H1 (cell line): ENCODE measurements around the gene KRTAP12-4. TPM values are rescaled to one million over a fixed set of nuclear protein-coding genes. Genes with fewer than 3 reads are reported as not detected.

Experiments
- CTCF ChIA-PET: fragments of 300-600 bp; sonication (Branson Sonifier 250); formaldehyde crosslinking; loops from one replicate; lab custom pipeline; 2021; ENCODE audit not compliant: partially characterized antibody; lab: Charles Lee
- POLR2A ChIA-PET: fragments of 300-600 bp; sonication (Branson Sonifier 250); formaldehyde crosslinking; loops from one replicate; lab custom pipeline; 2021; ENCODE audit warnings: inconsistent platforms; ENCODE audit not compliant: partially characterized antibody; lab: Charles Lee
- DNase-seq, 2 experiments: peaks; one replicate each; pipeline versions ENCODE4 v3.0.0 to v3.0.0-alpha.2; 2010 to 2022; ENCODE audit warnings: low spot score in 2 of 2, low read depth in 1 of 2, mixed read lengths in 1 of 2
- FAIRE-seq: peaks from 2 replicates; lab custom pipeline; 2011; peaks lifted over from hg19 to GRCh38; lab: Jason Lieb, UNC
- H2AFZ ChIP-seq: 2 replicates; pipeline ENCODE4 v1.8.1; 2012; ENCODE audit warnings: low read length, inconsistent platforms
- H2AK5ac ChIP-seq: 2 replicates; pipeline ENCODE4 v1.6.1; 2013; ENCODE audit warnings: low read depth, low read length
- H2BK120ac ChIP-seq: replicated peaks from 2 replicates; pipeline ENCODE3; 2013; ENCODE audit warnings: low read depth, low read length, inconsistent platforms
- H2BK12ac ChIP-seq: 2 replicates; pipeline ENCODE4 v1.6.1; 2013; ENCODE audit warnings: low read depth, low read length
- H2BK15ac ChIP-seq: 2 replicates; pipeline ENCODE4 v1.6.1; 2013; ENCODE audit warnings: low read length
- H2BK20ac ChIP-seq: 2 replicates; pipeline ENCODE4 v1.6.1; 2013; ENCODE audit warnings: low read length
- H2BK5ac ChIP-seq: 2 replicates; pipeline ENCODE4 v1.6.1; 2013; ENCODE audit warnings: low read depth, low read length
- H3K14ac ChIP-seq: 2 replicates; pipeline ENCODE4 v1.6.1; 2013; ENCODE audit warnings: inconsistent platforms; ENCODE audit not compliant: insufficient read length
- H3K18ac ChIP-seq: 2 replicates; pipeline ENCODE4 v1.6.1; 2013; ENCODE audit warnings: low read length; ENCODE audit errors: extremely low read depth
- H3K23ac ChIP-seq: 2 replicates; pipeline ENCODE4 v1.6.1; 2013; ENCODE audit warnings: inconsistent platforms; ENCODE audit not compliant: insufficient read length
- H3K23me2 ChIP-seq: 2 replicates; pipeline ENCODE4 v1.6.1; 2013; ENCODE audit warnings: low read depth, low read length
- H3K27ac ChIP-seq: 2 replicates; pipeline ENCODE4 v1.6.1; 2011; ENCODE audit warnings: low read depth, low read length, inconsistent platforms
- H3K27me3 ChIP-seq, 4 experiments: replicated peaks in 1 of 4; 1 replicate in 1 of 4; 2 replicates in 3 of 4; pipeline versions ENCODE4 v1.6.1 to v1.8.1; 2011 to 2013; ENCODE audit warnings: low read length in 3 of 4, mild to moderate bottlenecking in 3 of 4, inconsistent platforms in 2 of 4, mixed read lengths in 2 of 4, moderate library complexity in 1 of 4; ENCODE audit not compliant: control insufficient read depth in 3 of 4, insufficient read depth in 3 of 4; ENCODE audit errors: extremely low read depth in 1 of 4
- H3K36me3 ChIP-seq, 4 experiments: 2 replicates each; pipeline versions ENCODE4 v1.6.1 to v1.8.1; 2011 to 2013; ENCODE audit warnings: mild to moderate bottlenecking in 4 of 4, low read length in 3 of 4, moderate library complexity in 2 of 4, control low read depth in 1 of 4, inconsistent platforms in 1 of 4; ENCODE audit not compliant: insufficient read depth in 4 of 4, control insufficient read depth in 2 of 4
- H3K4ac ChIP-seq: replicated peaks from 2 replicates; pipeline ENCODE3; 2013; ENCODE audit warnings: low read length, low read depth, mixed read lengths, inconsistent platforms; ENCODE audit not compliant: insufficient read length
- H3K4me1 ChIP-seq, 4 experiments: replicated peaks in 1 of 4; 1 replicate in 1 of 4; 2 replicates in 3 of 4; pipeline versions ENCODE4 v1.6.1 to v1.8.1; 2011 to 2013; ENCODE audit warnings: low read length in 3 of 4, inconsistent platforms in 2 of 4, mixed read lengths in 1 of 4; ENCODE audit not compliant: insufficient read depth in 4 of 4, control insufficient read depth in 3 of 4
- H3K4me2 ChIP-seq, 2 experiments: 2 replicates each; pipeline versions ENCODE4 v1.6.1 to v1.8.1; 2011 to 2013; ENCODE audit warnings: low read depth in 2 of 2, low read length in 2 of 2, control low read depth in 1 of 2, inconsistent platforms in 1 of 2, mild to moderate bottlenecking in 1 of 2; ENCODE audit not compliant: insufficient read depth in 1 of 2
- H3K4me3 ChIP-seq, 4 experiments: fragments of 200-600, 300-600 bp in 1 of 4; sonication (generic), shearing (Covaris generic), sonication (Bioruptor Twin) in 1 of 4; 2 replicates each; pipeline versions ENCODE4 v1.5.1 to v1.8.1; 2011 to 2016; ENCODE audit warnings: low read length in 4 of 4, low read depth in 3 of 4, control low read depth in 2 of 4, inconsistent platforms in 2 of 4, mild to moderate bottlenecking in 2 of 4, mixed read lengths in 1 of 4, moderate library complexity in 1 of 4; ENCODE audit not compliant: insufficient read depth in 2 of 4; ENCODE audit errors: extremely low read depth in 1 of 4
- H3K56ac ChIP-seq: replicated peaks from 2 replicates; pipeline ENCODE3; 2013; ENCODE audit warnings: low read depth, mild to moderate bottlenecking, mixed read lengths, low read length, inconsistent platforms; ENCODE audit not compliant: insufficient read length
- H3K79me1 ChIP-seq: 2 replicates; pipeline ENCODE4 v1.6.1; 2013; ENCODE audit warnings: low read depth, low read length, control low read depth
- H3K79me2 ChIP-seq, 2 experiments: 2 replicates each; pipeline versions ENCODE4 v1.6.1 to v1.8.1; 2012 to 2013; ENCODE audit warnings: low read length in 2 of 2, mild to moderate bottlenecking in 2 of 2, inconsistent platforms in 1 of 2; ENCODE audit not compliant: insufficient read depth in 2 of 2, control insufficient read depth in 1 of 2
- H3K9ac ChIP-seq, 4 experiments: replicated peaks in 1 of 4; 1 replicate in 1 of 4; 2 replicates in 3 of 4; pipeline versions ENCODE4 v1.6.1 to v1.8.1; 2011 to 2013; ENCODE audit warnings: low read depth in 3 of 4, low read length in 3 of 4, control low read depth in 2 of 4, mild to moderate bottlenecking in 2 of 4, moderate library complexity in 2 of 4, inconsistent platforms in 1 of 4; ENCODE audit errors: extremely low read depth in 1 of 4
- H3K9me3 ChIP-seq, 2 experiments: 2 replicates each; pipeline versions ENCODE4 v1.6.1 to v1.8.1; 2012 to 2013; ENCODE audit warnings: mild to moderate bottlenecking in 2 of 2, moderate library complexity in 2 of 2, control low read depth in 1 of 2, inconsistent platforms in 1 of 2, low read depth in 1 of 2, low read length in 1 of 2, mixed read lengths in 1 of 2; ENCODE audit not compliant: insufficient read depth in 2 of 2
- H4K20me1 ChIP-seq, 2 experiments: replicated peaks in 1 of 2; 2 replicates each; pipeline versions ENCODE3 to v1.8.1; 2011 to 2013; ENCODE audit warnings: inconsistent platforms in 2 of 2, low read length in 2 of 2, mild to moderate bottlenecking in 1 of 2; ENCODE audit not compliant: insufficient read depth in 2 of 2, control insufficient read depth in 1 of 2
- H4K5ac ChIP-seq: 2 replicates; pipeline ENCODE4 v1.6.1; 2013; ENCODE audit warnings: low read length, low read depth, mixed read lengths, inconsistent platforms; ENCODE audit not compliant: insufficient read length
- H4K8ac ChIP-seq: 2 replicates; pipeline ENCODE4 v1.8.0; 2013; ENCODE audit warnings: mild to moderate bottlenecking, moderate library complexity, low read length, inconsistent platforms; ENCODE audit not compliant: insufficient read depth; ENCODE audit errors: extremely low read depth
- H4K91ac ChIP-seq: replicated peaks from 2 replicates; pipeline ENCODE3; 2013; ENCODE audit warnings: low read length, mixed read lengths, inconsistent platforms; ENCODE audit not compliant: insufficient read length
- CBX8 ChIP-seq: fragments of 300-800, 300-1000 bp; sonication (generic); IDR thresholded peaks from 2 replicates; pipeline ENCODE4 v1.7.1; 2016; ENCODE audit warnings: low read depth, low read length, borderline replicate concordance
- CHD2 ChIP-seq: IDR thresholded peaks from 2 replicates; pipeline ENCODE4 v1.6.1; 2012; ENCODE audit warnings: low read length, improper control_type of control experiment
- NRF1 ChIP-seq: IDR thresholded peaks from 2 replicates; pipeline ENCODE4 v1.6.1; 2011; ENCODE audit warnings: mild to moderate bottlenecking, low read depth, low read length, improper control_type of control experiment
- RBBP5 ChIP-seq: IDR thresholded peaks from 2 replicates; pipeline ENCODE4 v1.7.1; 2012; ENCODE audit warnings: low read depth, mild to moderate bottlenecking, inconsistent platforms, low read length, moderate library complexity, borderline replicate concordance
- SP2 ChIP-seq: IDR thresholded peaks from 2 replicates; pipeline ENCODE4 v1.6.1; 2012; ENCODE audit warnings: mild to moderate bottlenecking, low read length, inconsistent platforms
- SP4 ChIP-seq: IDR thresholded peaks from 2 replicates; pipeline ENCODE4 v1.6.1; 2012; ENCODE audit warnings: low read length, inconsistent platforms
- WGBS, 2 experiments: shearing (Covaris generic) in 1 of 2; methylation state at CpG; one replicate each; pipeline versions ENCODE4 v1.1.6 to v1.1.7; 2013 to 2015; ENCODE audit warnings: low lambda C conversion rate in 2 of 2, mixed read lengths in 2 of 2, inconsistent platforms in 1 of 2, low coverage in 1 of 2, missing lambda C conversion rate in 1 of 2; ENCODE audit not compliant: insufficient replicate concordance in 2 of 2, insufficient coverage in 1 of 2, insufficient read length in 1 of 2; ENCODE audit errors: extremely low coverage in 1 of 2, missing lambda C conversion rate in 1 of 2; 5-methylcytosine and 5-hydroxymethylcytosine counted together
- polyA plus RNA-seq, 7 experiments: library from polyadenylated mRNA; depleted of rRNA in 3 of 7; stranded (reverse) in 5 of 7; unstranded in 2 of 7; fragments of >200 nt in 5 of 7; fragments of 200-250 nt in 2 of 7; gene quantifications; 1 replicate in 5 of 7; 2 replicates in 1 of 7; 4 replicates in 1 of 7; pipeline versions ENCODE4 v1.2.1 to v1.2.3, GENCODE V29; 2011 to 2013; ENCODE audit warnings: missing spikeins in 2 of 7, mixed read lengths in 2 of 7
- total RNA-seq: library from RNA; stranded (reverse); fragmentation: NEBNext Ultra II Directional; extraction: Animal tissue kit (Norgen Biotek cat#: 25700); gene quantifications from 2 replicates; pipeline ENCODE4 v1.2.1, GENCODE V29; 2021

KRTAP12-4 gene
- total and polyA plus RNA-seq, 2 of the 8 experiments (the other 6 are each of a cell fraction or from before 2014, with no cell fraction given), result not detected

- Histone ChIP-seq H3K23ac (no peak overlapping the region), H4K5ac (no peak overlapping the region)
- TF ChIP-seq CHD2 (no peak), CBX8 (no peak), RBBP5 (no peak), NRF1 (no peak), SP4 (no peak), SP2 (no peak)
Observed at GRCh38 chr21:44687671-44688070, 33.2 kb upstream of the KRTAP12-4 start.

More at GRCh38 chr21:44687671-44688070, 33.2 kb upstream of the KRTAP12-4 start:
- H2AFZ ChIP-seq, result no peak overlapping the region
- H3K27me3 ChIP-seq, result no peaks in the 10 kb centered on the region
- no peaks in the 10 kb centered on the region for H3K23me2 ChIP-seq
- H3K79me1 ChIP-seq, result no peaks in the 10 kb centered on the region
- H3K4me2 ChIP-seq, result no peak overlapping the region
- 84% methylated on average over 11 of the region's 11 CpGs; no CpG with 5 or more reads in 1 of the 2 experiments for WGBS, 2 experiments
- H3K4ac ChIP-seq, result no peak overlapping the region
- FAIRE-seq, result no peak
- no peak overlapping the region for H2BK12ac ChIP-seq
- no peak overlapping the region; the same call in none of the 2 replicates for H3K18ac ChIP-seq
- H3K36me3 ChIP-seq, result no peaks in the 10 kb centered on the region
- no peak overlapping the region for H3K27ac ChIP-seq
- H3K79me2 ChIP-seq, result no peaks in the 10 kb centered on the region
- H3K9me3 ChIP-seq, result 0 out of 4 replicates have a peak, but pooled peaks cover 0 to 2% of the 10 kb centered on the region in 2 experiments
- H2BK120ac ChIP-seq, result no peak overlapping the region
- no peak for DNase-seq
- H4K8ac ChIP-seq, result no peak overlapping the region
- no peak overlapping the region for H2BK15ac ChIP-seq
- H4K20me1 ChIP-seq, result no peaks in the 10 kb centered on the region
- peaks cover 5 to 11% (median 9%) of the 10 kb centered on the region in 4 experiments for H3K4me1 ChIP-seq
- POLR2A ChIA-PET, result no interaction called here
- CTCF ChIA-PET, result interaction anchor here (0.8 to 1.5 kb wide), 6 partner anchors 28 to 197 kb away, joined by 3 to 4 read pairs (median 3); no protein-coding TSS in a partner anchor
- peak overlapping the region; percentile 23 for H4K91ac ChIP-seq
- no peak overlapping the region for H3K4me3 ChIP-seq
- 0 out of 2 replicates have a peak overlapping the region, but pooled peaks have one; percentile 72 for H2BK20ac ChIP-seq
- no peak overlapping the region for H2AK5ac ChIP-seq
- H3K56ac ChIP-seq, result no peak overlapping the region
- H2BK5ac ChIP-seq, result no peak overlapping the region
- no peak overlapping the region for H3K14ac ChIP-seq
- H3K9ac ChIP-seq, result no peak overlapping the region
